ENCODE results near the gene BHMT2. TPM values are rescaled to one million over a fixed set of nuclear protein-coding genes. Genes with fewer than 3 reads are reported as not detected.

BHMT2 gene
- total and polyA plus RNA-seq, 2 of the 13 experiments (the other 11 are each of a cell fraction or from before 2014, with no cell fraction given): 13.8 to 18.8 TPM

DNA sequence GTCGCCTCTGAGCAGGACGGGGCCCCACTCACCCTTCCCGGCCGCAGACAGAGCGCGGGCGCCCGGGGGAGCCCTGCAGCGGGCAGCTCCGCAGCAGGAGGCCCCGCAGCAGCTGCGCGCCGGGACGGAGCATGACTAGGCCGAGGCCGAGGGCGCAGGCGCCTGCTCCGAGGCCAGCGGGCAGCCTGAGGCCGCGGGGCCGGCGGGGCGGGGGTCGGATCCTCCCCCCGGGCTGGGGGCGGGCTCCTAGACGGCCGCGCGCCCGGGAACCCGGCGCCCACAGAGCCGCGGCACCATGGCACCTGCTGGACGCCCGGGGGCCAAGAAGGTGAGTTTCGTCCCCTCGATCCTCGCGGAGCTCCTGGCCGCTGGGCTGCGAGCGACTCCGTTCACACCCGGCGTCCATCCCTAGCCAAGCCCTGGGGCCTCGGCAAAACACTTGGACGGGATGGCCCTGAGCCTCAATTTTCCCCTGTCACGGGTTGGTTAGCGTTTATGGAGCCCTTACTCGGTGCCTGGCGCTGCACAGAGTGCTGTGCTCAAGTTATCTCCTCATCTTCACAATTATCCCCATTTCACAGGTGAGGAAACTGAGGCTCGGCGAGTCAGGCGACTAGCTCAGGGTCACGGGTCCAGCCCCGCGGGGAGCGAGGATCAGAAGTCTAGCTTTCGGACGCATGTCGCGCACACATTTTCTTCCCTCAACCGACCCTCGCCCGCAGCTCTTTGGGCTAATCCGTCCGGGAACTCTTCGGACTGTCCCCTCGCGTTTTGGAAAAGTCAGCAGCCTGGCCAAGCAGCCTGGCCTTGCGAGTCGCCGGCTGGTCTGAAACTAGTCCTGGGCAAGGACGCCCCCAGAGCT, at the start of gene BHMT2, which contains the start of gene DMGDH (continued):
- TF ChIP-seq, protein P1, sequence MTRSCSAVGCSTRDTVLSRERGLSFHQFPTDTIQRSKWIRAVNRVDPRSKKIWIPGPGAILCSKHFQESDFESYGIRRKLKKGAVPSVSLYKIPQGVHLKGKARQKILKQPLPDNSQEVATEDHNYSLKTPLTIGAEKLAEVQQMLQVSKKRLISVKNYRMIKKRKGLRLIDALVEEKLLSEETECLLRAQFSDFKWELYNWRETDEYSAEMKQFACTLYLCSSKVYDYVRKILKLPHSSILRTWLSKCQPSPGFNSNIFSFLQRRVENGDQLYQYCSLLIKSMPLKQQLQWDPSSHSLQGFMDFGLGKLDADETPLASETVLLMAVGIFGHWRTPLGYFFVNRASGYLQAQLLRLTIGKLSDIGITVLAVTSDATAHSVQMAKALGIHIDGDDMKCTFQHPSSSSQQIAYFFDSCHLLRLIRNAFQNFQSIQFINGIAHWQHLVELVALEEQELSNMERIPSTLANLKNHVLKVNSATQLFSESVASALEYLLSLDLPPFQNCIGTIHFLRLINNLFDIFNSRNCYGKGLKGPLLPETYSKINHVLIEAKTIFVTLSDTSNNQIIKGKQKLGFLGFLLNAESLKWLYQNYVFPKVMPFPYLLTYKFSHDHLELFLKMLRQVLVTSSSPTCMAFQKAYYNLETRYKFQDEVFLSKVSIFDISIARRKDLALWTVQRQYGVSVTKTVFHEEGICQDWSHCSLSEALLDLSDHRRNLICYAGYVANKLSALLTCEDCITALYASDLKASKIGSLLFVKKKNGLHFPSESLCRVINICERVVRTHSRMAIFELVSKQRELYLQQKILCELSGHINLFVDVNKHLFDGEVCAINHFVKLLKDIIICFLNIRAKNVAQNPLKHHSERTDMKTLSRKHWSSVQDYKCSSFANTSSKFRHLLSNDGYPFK (CRISPR knock-in tag; IDR thresholded peaks at IDR 0.05; ENCODE audit: borderline replicate concordance): no peak
- TF ChIP-seq ZNF256 (CRISPR knock-in tag; conservative IDR thresholded peaks at IDR 0.05) (no peak), IRF2 (CRISPR knock-in tag; IDR thresholded peaks at IDR 0.05) (0 out of 2 replicates have a peak, but pooled peaks have one; percentile 27), ZNF567 (CRISPR knock-in tag; IDR thresholded peaks at IDR 0.05; ENCODE audit: borderline replicate concordance) (no peak), ZNF607 (CRISPR knock-in tag; IDR thresholded peaks at IDR 0.05; ENCODE audit: borderline replicate concordance) (peak; percentile 46; the same call in 1 of the 2 replicates), ZNF577 (CRISPR knock-in tag; IDR thresholded peaks at IDR 0.05; ENCODE audit: borderline replicate concordance, low read depth) (no peak)
- TF ChIP-seq, protein P2, sequence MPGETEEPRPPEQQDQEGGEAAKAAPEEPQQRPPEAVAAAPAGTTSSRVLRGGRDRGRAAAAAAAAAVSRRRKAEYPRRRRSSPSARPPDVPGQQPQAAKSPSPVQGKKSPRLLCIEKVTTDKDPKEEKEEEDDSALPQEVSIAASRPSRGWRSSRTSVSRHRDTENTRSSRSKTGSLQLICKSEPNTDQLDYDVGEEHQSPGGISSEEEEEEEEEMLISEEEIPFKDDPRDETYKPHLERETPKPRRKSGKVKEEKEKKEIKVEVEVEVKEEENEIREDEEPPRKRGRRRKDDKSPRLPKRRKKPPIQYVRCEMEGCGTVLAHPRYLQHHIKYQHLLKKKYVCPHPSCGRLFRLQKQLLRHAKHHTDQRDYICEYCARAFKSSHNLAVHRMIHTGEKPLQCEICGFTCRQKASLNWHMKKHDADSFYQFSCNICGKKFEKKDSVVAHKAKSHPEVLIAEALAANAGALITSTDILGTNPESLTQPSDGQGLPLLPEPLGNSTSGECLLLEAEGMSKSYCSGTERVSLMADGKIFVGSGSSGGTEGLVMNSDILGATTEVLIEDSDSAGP (CRISPR knock-in tag; IDR thresholded peaks at IDR 0.05; ENCODE audit: borderline replicate concordance): peak; percentile 41; the same call in 1 of the 2 replicates
- TF ChIP-seq, protein P3, sequence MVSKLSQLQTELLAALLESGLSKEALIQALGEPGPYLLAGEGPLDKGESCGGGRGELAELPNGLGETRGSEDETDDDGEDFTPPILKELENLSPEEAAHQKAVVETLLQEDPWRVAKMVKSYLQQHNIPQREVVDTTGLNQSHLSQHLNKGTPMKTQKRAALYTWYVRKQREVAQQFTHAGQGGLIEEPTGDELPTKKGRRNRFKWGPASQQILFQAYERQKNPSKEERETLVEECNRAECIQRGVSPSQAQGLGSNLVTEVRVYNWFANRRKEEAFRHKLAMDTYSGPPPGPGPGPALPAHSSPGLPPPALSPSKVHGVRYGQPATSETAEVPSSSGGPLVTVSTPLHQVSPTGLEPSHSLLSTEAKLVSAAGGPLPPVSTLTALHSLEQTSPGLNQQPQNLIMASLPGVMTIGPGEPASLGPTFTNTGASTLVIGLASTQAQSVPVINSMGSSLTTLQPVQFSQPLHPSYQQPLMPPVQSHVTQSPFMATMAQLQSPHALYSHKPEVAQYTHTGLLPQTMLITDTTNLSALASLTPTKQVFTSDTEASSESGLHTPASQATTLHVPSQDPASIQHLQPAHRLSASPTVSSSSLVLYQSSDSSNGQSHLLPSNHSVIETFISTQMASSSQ (IDR thresholded peaks at IDR 0.05; ENCODE audit: low read depth): no peak
- TF ChIP-seq, protein P3 (CRISPR knock-in tag; IDR thresholded peaks at IDR 0.05; ENCODE audit: borderline replicate concordance): 0 out of 2 replicates have a peak, but pooled peaks have one; percentile 15
- TF ChIP-seq, protein P4, sequence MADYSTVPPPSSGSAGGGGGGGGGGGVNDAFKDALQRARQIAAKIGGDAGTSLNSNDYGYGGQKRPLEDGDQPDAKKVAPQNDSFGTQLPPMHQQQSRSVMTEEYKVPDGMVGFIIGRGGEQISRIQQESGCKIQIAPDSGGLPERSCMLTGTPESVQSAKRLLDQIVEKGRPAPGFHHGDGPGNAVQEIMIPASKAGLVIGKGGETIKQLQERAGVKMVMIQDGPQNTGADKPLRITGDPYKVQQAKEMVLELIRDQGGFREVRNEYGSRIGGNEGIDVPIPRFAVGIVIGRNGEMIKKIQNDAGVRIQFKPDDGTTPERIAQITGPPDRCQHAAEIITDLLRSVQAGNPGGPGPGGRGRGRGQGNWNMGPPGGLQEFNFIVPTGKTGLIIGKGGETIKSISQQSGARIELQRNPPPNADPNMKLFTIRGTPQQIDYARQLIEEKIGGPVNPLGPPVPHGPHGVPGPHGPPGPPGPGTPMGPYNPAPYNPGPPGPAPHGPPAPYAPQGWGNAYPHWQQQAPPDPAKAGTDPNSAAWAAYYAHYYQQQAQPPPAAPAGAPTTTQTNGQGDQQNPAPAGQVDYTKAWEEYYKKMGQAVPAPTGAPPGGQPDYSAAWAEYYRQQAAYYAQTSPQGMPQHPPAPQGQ (CRISPR knock-in tag; IDR thresholded peaks at IDR 0.05; ENCODE audit: borderline replicate concordance): no peak
